Ovary (tissue), 3 donors: ENCODE measurements around the gene LRRC9.

Experiments used
- CTCF ChIP-seq, 3 donors: fragments of 450-650 bp in 2 of 3; fragments of 200-600 bp in 1 of 3; IDR thresholded peaks; one replicate each; pipeline versions ENCODE4 v1.5.1 to v1.8.0; 2016 to 2022; ENCODE audit warnings: antibody characterized with exemption in 3 of 3, mild to moderate bottlenecking in 1 of 3
- EP300 ChIP-seq: sonication (generic); formaldehyde crosslinking; IDR thresholded peaks from one replicate; pipeline ENCODE4 v1.6.1; 2017; ENCODE audit warnings: antibody characterized with exemption
- POLR2A ChIP-seq: fragments of 450-650 bp; IDR thresholded peaks from one replicate; pipeline ENCODE4 v1.6.1; 2017; ENCODE audit warnings: antibody characterized with exemption, mild to moderate bottlenecking, moderate library complexity
- donor health status: DM: no; HTN: no; CAD: no.

- no peak for TF ChIP-seq CTCF (IDR thresholded peaks at IDR 0.05)
- no peak for TF ChIP-seq EP300
- TF ChIP-seq POLR2A = no peak
Measured at GRCh38 chr14:60095231-60095630, 175.3 kb downstream of the LRRC9 start.
